Measurements from ENCODE around the gene MRPL32. TPM values are rescaled to one million over a fixed set of nuclear protein-coding genes. Genes with fewer than 3 reads are reported as not detected.

Gene MRPL32
- total RNA-seq, 1 experiment from 2014 or later = 101 TPM

DNA sequence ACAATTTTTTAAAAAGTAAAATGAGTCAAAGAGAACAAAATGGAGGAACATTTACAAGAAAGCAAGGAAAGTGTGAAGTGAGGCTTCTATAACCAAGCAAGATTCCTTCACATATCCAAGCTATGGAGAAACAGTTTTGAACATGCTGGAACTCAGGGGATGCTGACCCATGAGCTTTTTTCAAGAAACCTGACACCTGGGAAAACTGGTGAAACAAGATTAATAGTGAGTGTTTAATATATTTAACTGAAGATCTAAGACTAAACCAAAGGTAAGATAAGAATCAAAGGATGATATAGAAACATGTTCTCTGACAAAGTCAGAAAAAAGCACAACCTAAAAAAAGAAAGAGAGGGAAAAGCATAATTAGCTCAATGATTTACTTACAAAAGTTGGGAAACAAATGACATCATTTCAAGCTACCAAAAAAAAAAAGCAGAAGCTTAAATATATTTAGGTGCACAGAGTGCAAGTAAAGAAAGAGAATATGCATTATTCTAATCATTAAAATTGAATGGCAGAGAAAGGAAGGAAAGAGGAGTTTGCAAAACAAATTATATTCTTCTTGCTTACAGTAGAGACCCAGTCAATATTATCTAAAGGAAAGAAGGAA is 45.2 kb upstream of the MRPL32 start:
- Histone ChIP-seq H4K20me1 (ENCODE audit: control insufficient read depth, insufficient read depth, insufficient read length) (no peaks in the 10 kb centered on the region), H3K14ac (ENCODE audit: insufficient read depth, low read length) (no peak overlapping the region), H3K4me2 (ENCODE audit: insufficient read depth, insufficient read length, low read length) (no peak overlapping the region), H2AFZ (ENCODE audit: low read length) (no peak overlapping the region), H3K18ac (ENCODE audit: insufficient read length, low read depth, low read length) (no peak overlapping the region), H3K4ac (ENCODE audit: low read depth, low read length) (no peak overlapping the region), H2BK5ac (ENCODE audit: insufficient read length, low read length) (no peak overlapping the region), H3K23ac (ENCODE audit: insufficient read length, low read depth, low read length) (no peak overlapping the region), H3K9me3 (ENCODE audit: control insufficient read depth, low read depth, low read length) (no peaks in the 10 kb centered on the region), H3K4me1 (ENCODE audit: insufficient read depth, low read length) (no peaks in the 10 kb centered on the region), H4K5ac (ENCODE audit: insufficient read length, low read depth, low read length) (no peak overlapping the region), H3K79me1 (ENCODE audit: insufficient read depth, low read depth, low read length, poor library complexity, severe bottlenecking) (no peaks in the 10 kb centered on the region), H3K23me2 (ENCODE audit: insufficient read length, low read depth, low read length, poor library complexity, severe bottlenecking) (peaks cover 12% of the 10 kb centered on the region), H2AK5ac (ENCODE audit: insufficient read length, low read length) (no peak overlapping the region), H2BK15ac (ENCODE audit: low read depth, low read length) (no peak overlapping the region), H3T11ph (ENCODE audit: low read length) (no peak overlapping the region), H3K9ac (ENCODE audit: extremely low read depth, insufficient read length, low read length) (no peak overlapping the region), H3K79me2 (ENCODE audit: insufficient read depth, low read length) (no peaks in the 10 kb centered on the region), H2BK12ac (ENCODE audit: insufficient read length, low read depth, low read length) (no peak overlapping the region), H3K27ac (ENCODE audit: insufficient read length, low read depth, low read length) (no peak overlapping the region), H4K8ac (replicated peaks; ENCODE audit: insufficient read length, low read depth, low read length) (no peak overlapping the region), H3K27me3 (ENCODE audit: insufficient read depth, low read length) (no peaks in the 10 kb centered on the region), H2BK120ac (ENCODE audit: low read depth, low read length, poor library complexity, severe bottlenecking) (no peak overlapping the region), H2BK20ac (ENCODE audit: low read depth, low read length, poor library complexity, severe bottlenecking) (no peak overlapping the region), H3K56ac (ENCODE audit: insufficient read length, low read depth, low read length) (no peak overlapping the region), H4K91ac (ENCODE audit: insufficient read length, low read depth, low read length) (no peak overlapping the region)
- no peak overlapping the region for H3K27ac Mint-ChIP-seq
- no peak for TF ChIP-seq CTCF (conservative IDR thresholded peaks at IDR 0.05)
- H3K9me3 Mint-ChIP-seq = peaks cover 0 to 8% of the 10 kb centered on the region in 2 experiments; a peak in 4 of 5 replicates
- DNase-seq = no peak
- H3K27me3 Mint-ChIP-seq (ENCODE audit: low read depth) = no peaks in the 10 kb centered on the region
- H3K4me3 Mint-ChIP-seq = peak overlapping the region; percentile 81 to 91
- peaks cover 2 to 5% (median 3%) of the 10 kb centered on the region in 3 experiments; a peak in 5 of 7 replicates for H3K36me3 Mint-ChIP-seq (ENCODE audit: insufficient read depth in 1 of 3, low read depth in 3 of 3)
- H3K4me1 Mint-ChIP-seq = peaks cover 26 to 27% of the 10 kb centered on the region in 2 experiments

Measured in H9 (cell line).